Jurkat, Clone E6-1 (cell line): ENCODE data around the gene PTPRF.
"Not testable (repeated sequence)": the region's sequence is repeated elsewhere in the genome, so short reads cannot be mapped to it uniquely, and the experiment has no call there.

Experiments used
- DNase-seq: peaks from one replicate; pipeline ENCODE4 v3.0.0-alpha.2; 2011; ENCODE audit warnings: low read depth, low spot score
- H3K4me3 ChIP-seq: 2 replicates; pipeline ENCODE4 v1.5.1; 2011; ENCODE audit warnings: mild to moderate bottlenecking, low read length, control low read depth, moderate library complexity

The PTPRF gene

GRCh38 chr1:43614891-43615290 is 84.2 kb downstream of the PTPRF start:
- no peak overlapping the region for H3K4me3 ChIP-seq
- DNase-seq, result no peak

GRCh38 chr1:43616383-43616782 is 85.7 kb downstream of the PTPRF start:
- DNase-seq, result no peak
- no peak overlapping the region for H3K4me3 ChIP-seq

GRCh38 chr1:43617011-43617410 is 86.3 kb downstream of the PTPRF start:
- DNase-seq, result no peak
- H3K4me3 ChIP-seq, result no peak overlapping the region

- H3K4me3 ChIP-seq, result no peak overlapping the region
Measured at GRCh38 chr1:43617668-43618067, 87.0 kb downstream of the PTPRF start.

GRCh38 chr1:43618521-43619313 is 88.0 kb downstream of the PTPRF start:
- no peak overlapping the region for H3K4me3 ChIP-seq
- DNase-seq, result no peak

More at GRCh38 chr1:43617668-43618067, 87.0 kb downstream of the PTPRF start:
- no peak for DNase-seq

- no peak for DNase-seq
- no peak overlapping the region for H3K4me3 ChIP-seq
Measured at GRCh38 chr1:43619314-43619790, 88.7 kb downstream of the PTPRF start.

GRCh38 chr1:43619996-43620920 is 89.6 kb downstream of the PTPRF start:
- no peak overlapping the region for H3K4me3 ChIP-seq
- DNase-seq, result no peak

GRCh38 chr1:43620956-43621355 is 90.3 kb downstream of the PTPRF start:
- no peak overlapping the region for H3K4me3 ChIP-seq
- DNase-seq, result no peak

- no peak overlapping the region for H3K4me3 ChIP-seq
- no peak for DNase-seq
Measured at GRCh38 chr1:43621386-43621785, 90.7 kb downstream of the PTPRF start.

GRCh38 chr1:43621861-43622260 is 91.2 kb downstream of the PTPRF start:
- H3K4me3 ChIP-seq, result no peak overlapping the region
- DNase-seq, result no peak

GRCh38 chr1:43622471-43622870 is 91.8 kb downstream of the PTPRF start:
- no peak for DNase-seq
- no peak overlapping the region for H3K4me3 ChIP-seq

- DNase-seq, result no peak
- no peak overlapping the region for H3K4me3 ChIP-seq
Measured at GRCh38 chr1:43622901-43623780, 92.5 kb downstream of the PTPRF start.

- no peak for DNase-seq
Measured at GRCh38 chr1:43625063-43625780, 94.5 kb downstream of the PTPRF start.

GRCh38 chr1:43632135-43632670 is 101.5 kb downstream of the PTPRF start:
- no peak overlapping the region for H3K4me3 ChIP-seq
- DNase-seq, result no peak

More at GRCh38 chr1:43625063-43625780, 94.5 kb downstream of the PTPRF start:
- no peak overlapping the region for H3K4me3 ChIP-seq

- no peak for DNase-seq
- no peak overlapping the region for H3K4me3 ChIP-seq
Measured at GRCh38 chr1:43634721-43635120, 104.0 kb downstream of the PTPRF start.

- no peak for DNase-seq
- no peak overlapping the region for H3K4me3 ChIP-seq
Measured at GRCh38 chr1:43636006-43636641, 105.4 kb downstream of the PTPRF start.

- H3K4me3 ChIP-seq, result no peak overlapping the region
- DNase-seq, result no peak
Measured at GRCh38 chr1:43637267-43637666, 106.6 kb downstream of the PTPRF start.

- DNase-seq, H3K4me3 ChIP-seq: not testable (repeated sequence)
Measured at GRCh38 chr1:43638381-43638780, 107.7 kb downstream of the PTPRF start.
